A673 (cell line): Measurements from ENCODE around the gene RICTOR. TPM values are rescaled to one million over a fixed set of nuclear protein-coding genes. Genes with fewer than 3 reads are reported as not detected.

Source experiments
- BruUV-seq: library from RNA; stranded (reverse); fragments of 400-500 nt; replicated peaks from 2 replicates; lab custom pipeline; 2021; lab: Mats Ljungman, UMichigan
- CTCF ChIA-PET: fragments of 300-600 bp; sonication (Branson Sonifier 250); formaldehyde crosslinking; loops from one replicate; lab custom pipeline; 2022; ENCODE audit warnings: antibody characterized with exemption; lab: Charles Lee
- POLR2A ChIA-PET: fragments of 300-600 bp; sonication (Branson Sonifier 250); formaldehyde crosslinking; loops from one replicate; lab custom pipeline; 2022; ENCODE audit warnings: antibody characterized with exemption; ENCODE audit not compliant: low non-redundant PET; lab: Charles Lee
- DNase-seq: peaks from one replicate; pipeline ENCODE4 v3.0.0-alpha.2; 2015; ENCODE audit warnings: low spot score
- H3K27ac ChIP-seq: fragments of 200-600 bp; sonication (generic); 2 replicates; pipeline ENCODE4 v1.5.1; 2016; ENCODE audit warnings: mixed run types, low read depth, mild to moderate bottlenecking, mixed read lengths, antibody characterized with exemption, low read length; ENCODE audit not compliant: poor library complexity, severe bottlenecking
- H3K27me3 ChIP-seq: fragments of 200-600 bp; sonication (generic); replicated peaks from 2 replicates; pipeline ENCODE4 v1.6.1; 2017; ENCODE audit warnings: mixed run types, low read depth, mild to moderate bottlenecking, mixed read lengths, antibody characterized with exemption, low read length; ENCODE audit not compliant: insufficient read depth, poor library complexity
- H3K36me3 ChIP-seq: fragments of 200-600 bp; sonication (generic); 2 replicates; pipeline ENCODE4 v1.6.1; 2016; ENCODE audit warnings: mixed run types, mild to moderate bottlenecking, mixed read lengths, antibody characterized with exemption, low read length; ENCODE audit not compliant: insufficient read depth, poor library complexity, severe bottlenecking
- H3K4me1 ChIP-seq: fragments of 200-600 bp; sonication (generic); 2 replicates; pipeline ENCODE4 v1.6.1; 2017; ENCODE audit warnings: mixed run types, mild to moderate bottlenecking, mixed read lengths, antibody characterized with exemption, low read length; ENCODE audit not compliant: insufficient read depth, poor library complexity, severe bottlenecking
- H3K4me3 ChIP-seq: fragments of 200-600 bp; sonication (generic); 2 replicates; pipeline ENCODE4 v1.5.1; 2016; ENCODE audit warnings: low read depth, mixed run types, mild to moderate bottlenecking, mixed read lengths, low read length; ENCODE audit not compliant: poor library complexity, severe bottlenecking
- H3K9me3 ChIP-seq: fragments of 200-600 bp; sonication (generic); 2 replicates; pipeline ENCODE4 v1.6.1; 2016; ENCODE audit warnings: mixed run types, low read depth, mild to moderate bottlenecking, mixed read lengths, antibody characterized with exemption, low read length; ENCODE audit not compliant: poor library complexity, severe bottlenecking
- CTCF ChIP-seq: fragments of 300-800, 200-600 bp; sonication (generic); conservative IDR thresholded peaks from 2 replicates; pipeline ENCODE4 v1.5.1; 2017; ENCODE audit warnings: low read depth, mild to moderate bottlenecking, antibody characterized with exemption, low read length, moderate library complexity, mixed read lengths
- EZH2 ChIP-seq: fragments of 200-600 bp; sonication (generic); IDR thresholded peaks from 2 replicates; pipeline ENCODE4 v1.6.1; 2017; ENCODE audit warnings: borderline replicate concordance, low read depth, mild to moderate bottlenecking, mixed read lengths, antibody characterized with exemption, low read length; ENCODE audit not compliant: poor library complexity, severe bottlenecking
- intact Hi-C: fragments of 100-400 bp; cut with micrococcal nuclease; formaldehyde crosslinking; loops from one replicate; pipeline ENCODE4 v1.10.0; 2022; ENCODE audit not compliant: unreplicated experiment
- total RNA-seq: library from RNA; stranded (reverse); gene quantifications from 2 replicates; pipeline ENCODE4 v1.2.3, GENCODE V29; 2021

RICTOR gene
- total RNA-seq, 1 experiment from 2014 or later: 23.3 TPM

- TF ChIP-seq EZH2 (no peak), CTCF (no peak)
- Histone ChIP-seq H3K36me3 (no peaks in the 10 kb centered on the region), H3K9me3 (no peaks in the 10 kb centered on the region), H3K4me3 (no peak overlapping the region), H3K4me1 (no peaks in the 10 kb centered on the region), H3K27ac (no peak overlapping the region), H3K27me3 (no peaks in the 10 kb centered on the region)
- intact Hi-C loops: no loop called here
- ChIA-PET POLR2A (no interaction called here), CTCF (no interaction called here)
- DNase-seq: no peak
- BruUV-seq: no TSS peak
Measured at GRCh38 chr5:39108987-39109386, 34.8 kb upstream of the RICTOR start.

GRCh38 chr5:39107350-39107749, 33.2 kb upstream of the RICTOR start:
- no peaks in the 10 kb centered on the region for H3K27me3 ChIP-seq
- no peak for TF ChIP-seq EZH2
- no peak for TF ChIP-seq CTCF
- no peak overlapping the region for H3K4me3 ChIP-seq
- no peaks in the 10 kb centered on the region for H3K36me3 ChIP-seq
- H3K4me1 ChIP-seq: no peaks in the 10 kb centered on the region
- no TSS peak for BruUV-seq
- intact Hi-C loops: no loop called here
- ChIA-PET CTCF (no interaction called here), POLR2A (no interaction called here)
- DNase-seq: no peak
- H3K27ac ChIP-seq: no peak overlapping the region
- H3K9me3 ChIP-seq: no peaks in the 10 kb centered on the region

- Histone ChIP-seq H3K27ac (no peak overlapping the region), H3K9me3 (no peaks in the 10 kb centered on the region), H3K27me3 (no peaks in the 10 kb centered on the region), H3K36me3 (no peaks in the 10 kb centered on the region), H3K4me1 (no peaks in the 10 kb centered on the region), H3K4me3 (no peak overlapping the region)
- intact Hi-C loops: no loop called here
- no TSS peak for BruUV-seq
- ChIA-PET POLR2A (no interaction called here), CTCF (no interaction called here)
- TF ChIP-seq EZH2: no peak
- TF ChIP-seq CTCF: peak; percentile 44
- no peak for DNase-seq
Measured at GRCh38 chr5:39106322-39106721, 32.1 kb upstream of the RICTOR start.
